HG03103 (cell line): ENCODE results near the gene RAB1B.

Source experiments
- ATAC-seq: cut with Tn5 transposase; IDR thresholded peaks from one replicate; pipeline ENCODE4 v1.9.1; 2021; ENCODE audit warnings: low read depth; ENCODE audit not compliant: unreplicated experiment

The RAB1B gene

GRCh38 chr11:66268244-66268951 is at the start of gene RAB1B:
TSS of gene RAB1B (plus strand) at chr11:66268639. CDS start at chr11:66268680, 41 bp downstream.
- peak; percentile 54 for ATAC-seq

- ATAC-seq, result no peak
Observed at GRCh38 chr11:66218846-66219620, 49.4 kb upstream of the RAB1B start.

GRCh38 chr11:66219846-66220565 is 48.4 kb upstream of the RAB1B start:
- ATAC-seq, result no peak

- ATAC-seq, result no peak
Observed at GRCh38 chr11:66220566-66220935, 47.9 kb upstream of the RAB1B start.

GRCh38 chr11:66221012-66221411 is 47.4 kb upstream of the RAB1B start:
- no peak for ATAC-seq

- no peak for ATAC-seq
Observed at GRCh38 chr11:66221726-66222236, 46.7 kb upstream of the RAB1B start.

GRCh38 chr11:66222358-66223149 is 45.9 kb upstream of the RAB1B start:
- ATAC-seq, result peak; percentile 64

GRCh38 chr11:66224226-66224855 is 44.1 kb upstream of the RAB1B start:
- no peak for ATAC-seq

GRCh38 chr11:66225066-66225465 is 43.4 kb upstream of the RAB1B start:
- no peak for ATAC-seq

- no peak for ATAC-seq
Observed at GRCh38 chr11:66226101-66226500, 42.3 kb upstream of the RAB1B start.

GRCh38 chr11:66227700-66228099 is 40.7 kb upstream of the RAB1B start:
- ATAC-seq, result no peak

GRCh38 chr11:66228521-66228920 is 39.9 kb upstream of the RAB1B start:
- ATAC-seq, result no peak

GRCh38 chr11:66230156-66230555 is 38.3 kb upstream of the RAB1B start:
- ATAC-seq, result no peak

- no peak for ATAC-seq
Observed at GRCh38 chr11:66230978-66231377, 37.5 kb upstream of the RAB1B start.

- ATAC-seq, result no peak
Observed at GRCh38 chr11:66231561-66231960, 36.9 kb upstream of the RAB1B start.

GRCh38 chr11:66232769-66233168 is 35.7 kb upstream of the RAB1B start:
- no peak for ATAC-seq

GRCh38 chr11:66233301-66233700 is 35.1 kb upstream of the RAB1B start:
- ATAC-seq, result no peak

GRCh38 chr11:66235141-66235540 is 33.3 kb upstream of the RAB1B start:
- ATAC-seq, result no peak

GRCh38 chr11:66237867-66238266 is 30.6 kb upstream of the RAB1B start:
- no peak for ATAC-seq
